Measurements from ENCODE around the gene C10orf95.

DNA sequence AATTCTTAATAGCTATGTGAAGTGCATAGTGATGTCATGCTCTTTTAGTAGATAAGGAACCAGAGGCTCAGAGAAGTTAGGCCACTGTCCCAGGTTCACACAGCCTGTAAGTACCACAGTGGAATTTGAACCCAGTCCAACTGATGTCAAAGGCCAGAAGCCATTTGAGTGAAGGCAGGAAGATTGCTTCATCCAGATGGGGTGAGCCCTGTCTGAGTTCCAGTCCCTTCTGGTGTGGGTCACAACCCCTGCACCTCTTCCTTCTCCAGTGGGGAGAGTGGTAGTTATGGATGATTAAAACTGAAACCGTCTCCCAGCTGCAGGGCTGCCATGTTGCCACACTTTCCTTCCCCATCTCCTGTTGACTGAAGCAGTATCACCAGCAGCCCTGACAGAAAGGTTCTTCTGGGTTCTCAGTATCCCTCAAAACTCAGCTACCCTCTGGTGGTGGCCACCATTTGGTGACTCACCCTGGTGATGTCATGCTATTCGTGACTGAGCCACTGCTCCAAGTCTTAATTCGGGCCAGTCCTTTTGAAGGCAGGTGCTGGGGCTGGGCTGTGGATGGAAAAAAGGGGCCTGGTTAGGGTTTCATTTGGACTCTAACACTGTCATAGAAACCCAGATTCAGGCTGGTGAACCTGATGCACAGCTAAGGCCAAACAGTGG is 1.5 kb upstream of the C10orf95 start:
- TF ChIP-seq, protein P1, sequence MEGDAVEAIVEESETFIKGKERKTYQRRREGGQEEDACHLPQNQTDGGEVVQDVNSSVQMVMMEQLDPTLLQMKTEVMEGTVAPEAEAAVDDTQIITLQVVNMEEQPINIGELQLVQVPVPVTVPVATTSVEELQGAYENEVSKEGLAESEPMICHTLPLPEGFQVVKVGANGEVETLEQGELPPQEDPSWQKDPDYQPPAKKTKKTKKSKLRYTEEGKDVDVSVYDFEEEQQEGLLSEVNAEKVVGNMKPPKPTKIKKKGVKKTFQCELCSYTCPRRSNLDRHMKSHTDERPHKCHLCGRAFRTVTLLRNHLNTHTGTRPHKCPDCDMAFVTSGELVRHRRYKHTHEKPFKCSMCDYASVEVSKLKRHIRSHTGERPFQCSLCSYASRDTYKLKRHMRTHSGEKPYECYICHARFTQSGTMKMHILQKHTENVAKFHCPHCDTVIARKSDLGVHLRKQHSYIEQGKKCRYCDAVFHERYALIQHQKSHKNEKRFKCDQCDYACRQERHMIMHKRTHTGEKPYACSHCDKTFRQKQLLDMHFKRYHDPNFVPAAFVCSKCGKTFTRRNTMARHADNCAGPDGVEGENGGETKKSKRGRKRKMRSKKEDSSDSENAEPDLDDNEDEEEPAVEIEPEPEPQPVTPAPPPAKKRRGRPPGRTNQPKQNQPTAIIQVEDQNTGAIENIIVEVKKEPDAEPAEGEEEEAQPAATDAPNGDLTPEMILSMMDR (conservative IDR thresholded peaks at IDR 0.05; ENCODE audit: low read length), result no peak
- no peak for TF ChIP-seq EZH2phosphoT487 (IDR thresholded peaks at IDR 0.05; ENCODE audit: borderline replicate concordance)
